Measurements from ENCODE around the gene OBSL1. TPM values are rescaled to one million over a fixed set of nuclear protein-coding genes. Genes with fewer than 3 reads are reported as not detected.

Gene OBSL1
- total RNA-seq, 6 donors from 2014 or later, result 38.2 to 303 (median 67.4) TPM

GRCh38 chr2:219517954-219518778, 53.2 kb downstream of the OBSL1 start:
- H3K27me3 ChIP-seq, result peaks cover 1 to 39% (median 21%) of the 10 kb centered on the region in 4 donors
- ATAC-seq (ENCODE audit: low FRiP score in 2 of 2), result no peak

DNA sequence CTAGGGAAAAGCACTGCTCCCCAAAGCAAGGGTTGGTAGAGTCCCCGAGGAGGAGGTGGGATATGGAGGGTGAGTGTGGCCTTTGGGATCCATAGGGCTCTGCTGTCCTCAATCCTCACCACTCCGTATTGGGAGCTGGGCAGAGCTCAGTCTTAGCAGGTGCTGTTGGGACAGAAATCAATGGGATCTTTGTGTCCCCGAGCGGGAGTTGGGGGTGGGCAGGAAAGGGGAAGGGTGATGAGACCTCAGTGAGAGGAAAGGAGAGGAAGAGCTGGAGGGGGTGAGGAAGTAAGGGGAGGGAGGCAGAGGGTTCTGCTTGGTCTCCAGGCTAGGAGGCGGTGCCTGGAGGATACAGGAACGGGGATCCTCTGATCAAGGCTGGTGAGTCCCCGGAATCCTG, 54.5 kb downstream of the OBSL1 start:
- no peak for DNase-seq
- H3K9me3 ChIP-seq, result no peaks in the 10 kb centered on the region
- H3K27ac ChIP-seq, result no peak overlapping the region
- peaks cover 7 to 10% (median 8%) of the 10 kb centered on the region in 4 donors for H3K4me1 ChIP-seq
- H3K27me3 ChIP-seq, result peaks cover 0 to 36% (median 17%) of the 10 kb centered on the region in 4 donors
- TF ChIP-seq, protein P1, sequence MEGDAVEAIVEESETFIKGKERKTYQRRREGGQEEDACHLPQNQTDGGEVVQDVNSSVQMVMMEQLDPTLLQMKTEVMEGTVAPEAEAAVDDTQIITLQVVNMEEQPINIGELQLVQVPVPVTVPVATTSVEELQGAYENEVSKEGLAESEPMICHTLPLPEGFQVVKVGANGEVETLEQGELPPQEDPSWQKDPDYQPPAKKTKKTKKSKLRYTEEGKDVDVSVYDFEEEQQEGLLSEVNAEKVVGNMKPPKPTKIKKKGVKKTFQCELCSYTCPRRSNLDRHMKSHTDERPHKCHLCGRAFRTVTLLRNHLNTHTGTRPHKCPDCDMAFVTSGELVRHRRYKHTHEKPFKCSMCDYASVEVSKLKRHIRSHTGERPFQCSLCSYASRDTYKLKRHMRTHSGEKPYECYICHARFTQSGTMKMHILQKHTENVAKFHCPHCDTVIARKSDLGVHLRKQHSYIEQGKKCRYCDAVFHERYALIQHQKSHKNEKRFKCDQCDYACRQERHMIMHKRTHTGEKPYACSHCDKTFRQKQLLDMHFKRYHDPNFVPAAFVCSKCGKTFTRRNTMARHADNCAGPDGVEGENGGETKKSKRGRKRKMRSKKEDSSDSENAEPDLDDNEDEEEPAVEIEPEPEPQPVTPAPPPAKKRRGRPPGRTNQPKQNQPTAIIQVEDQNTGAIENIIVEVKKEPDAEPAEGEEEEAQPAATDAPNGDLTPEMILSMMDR (IDR thresholded peaks at IDR 0.05), result no peak
- TF ChIP-seq POLR2AphosphoS5 (IDR thresholded peaks at IDR 0.05), result no peak
- no peak for TF ChIP-seq POLR2A (IDR thresholded peaks at IDR 0.05)
- no peak for ATAC-seq (ENCODE audit: low FRiP score in 2 of 2)
- no peak overlapping the region for H3K4me3 ChIP-seq
- H3K36me3 ChIP-seq, result no peaks in the 10 kb centered on the region
- WGBS, 2 donors, result 36 to 52% methylated on average over 7 of the region's 7 CpGs

More at GRCh38 chr2:219517954-219518778, 53.2 kb downstream of the OBSL1 start:
- no peak overlapping the region for H3K27ac ChIP-seq
- TF ChIP-seq, protein P1 (IDR thresholded peaks at IDR 0.05), result no peak
- TF ChIP-seq POLR2AphosphoS5 (IDR thresholded peaks at IDR 0.05) (no peak), EP300 (IDR thresholded peaks at IDR 0.05) (no peak), POLR2A (IDR thresholded peaks at IDR 0.05) (no peak)
- WGBS, 2 donors, result 63% methylated on average over 10 of the region's 10 CpGs
- H3K4me3 ChIP-seq, result no peak overlapping the region
- H3K4me1 ChIP-seq, result peaks cover 17 to 22% (median 19%) of the 10 kb centered on the region in 4 donors
- no peaks in the 10 kb centered on the region for H3K36me3 ChIP-seq
- no peaks in the 10 kb centered on the region for H3K9me3 ChIP-seq
- DNase-seq, result no peak

GRCh38 chr2:219515874-219516629, 55.3 kb downstream of the OBSL1 start:
- Histone ChIP-seq H3K9me3 (no peaks in the 10 kb centered on the region), H3K4me3 (no peak overlapping the region), H3K27ac (no peak overlapping the region), H3K27me3 (peaks cover 0 to 39% (median 17%) of the 10 kb centered on the region in 4 donors), H3K4me1 (peaks cover 7 to 10% (median 8%) of the 10 kb centered on the region in 4 donors), H3K36me3 (no peaks in the 10 kb centered on the region)
- 62 to 66% methylated on average over 13 to 17 of the region's 17 CpGs for WGBS, 2 donors
- no peak for ATAC-seq (ENCODE audit: low FRiP score in 2 of 2)
- TF ChIP-seq, protein P1 (IDR thresholded peaks at IDR 0.05), result no peak
- no peak for TF ChIP-seq POLR2A (IDR thresholded peaks at IDR 0.05)
- no peak for TF ChIP-seq POLR2AphosphoS5 (IDR thresholded peaks at IDR 0.05)
- TF ChIP-seq EP300 (IDR thresholded peaks at IDR 0.05), result no peak
- no peak for DNase-seq

- Histone ChIP-seq H3K27me3 (peaks cover 0 to 45% (median 23%) of the 10 kb centered on the region in 4 donors), H3K27ac (no peak overlapping the region), H3K36me3 (no peaks in the 10 kb centered on the region), H3K4me1 (peaks cover 11 to 19% (median 16%) of the 10 kb centered on the region in 4 donors), H3K9me3 (no peaks in the 10 kb centered on the region), H3K4me3 (no peak overlapping the region)
- no peak for TF ChIP-seq POLR2AphosphoS5 (IDR thresholded peaks at IDR 0.05)
- DNase-seq (no peak), ATAC-seq (ENCODE audit: low FRiP score in 2 of 2) (no peak)
- WGBS, 2 donors, result 73 to 75% methylated on average over 4 to 21 of the region's 21 CpGs
These were observed 56.5 kb downstream of the OBSL1 start for GRCh38 chr2:219514836-219515235.

DNA sequence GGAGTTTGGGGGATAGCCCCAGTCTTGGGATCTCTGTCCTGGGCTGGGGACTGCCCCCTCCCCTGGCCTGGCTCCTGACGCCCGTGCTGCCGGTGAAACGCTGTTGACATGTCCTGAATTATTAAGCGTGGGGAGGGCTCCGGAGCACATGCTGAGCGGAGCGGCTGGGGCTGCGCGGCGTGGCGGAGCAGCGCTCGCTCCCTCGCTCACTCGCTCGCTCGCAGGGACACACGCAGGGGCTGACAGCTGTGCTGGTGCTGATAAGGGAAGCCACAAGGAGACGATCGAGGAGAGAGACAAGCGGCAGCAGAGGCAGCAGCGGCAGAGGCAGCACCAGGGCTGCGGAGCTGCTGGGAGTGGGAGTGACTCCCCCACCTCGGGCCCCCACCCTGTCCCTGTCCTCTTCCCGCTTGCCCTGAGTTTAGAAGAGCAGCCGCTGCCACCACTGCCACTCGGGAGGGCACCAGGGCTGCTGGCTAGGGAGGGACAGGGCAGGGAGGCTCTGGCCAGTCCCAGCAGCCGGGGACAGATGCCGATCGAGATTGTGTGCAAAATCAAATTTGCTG, 57.1 kb downstream of the OBSL1 start, which contains the start of gene ASIC4:
ASIC4 (plus strand) TSS at position 287 of the 566 bp plus-strand sequence; CDS start at position 530, 243 bp downstream.
- Histone ChIP-seq H3K27me3 (peaks cover 0 to 46% (median 25%) of the 10 kb centered on the region in 4 donors), H3K27ac (no peak within 1 kb of the TSS), H3K9me3 (no peaks in the 10 kb centered on the region), H3K4me3 (no peak within 1 kb of the TSS), H3K4me1 (peaks cover 17 to 25% (median 21%) of the 10 kb centered on the region in 4 donors), H3K36me3 (no peaks in the 10 kb centered on the region)
- TF ChIP-seq, protein P1 (IDR thresholded peaks at IDR 0.05), result no peak
- TF ChIP-seq POLR2A (IDR thresholded peaks at IDR 0.05) (no peak), EP300 (IDR thresholded peaks at IDR 0.05) (no peak), POLR2AphosphoS5 (IDR thresholded peaks at IDR 0.05) (no peak)
- ATAC-seq (ENCODE audit: low FRiP score in 2 of 2) (no peak), DNase-seq (no peak)
- 7% methylated on average over 23 of the region's 31 CpGs; no CpG with 5 or more reads in 1 of the 2 donors for WGBS, 2 donors

Measured in upper lobe of left lung (tissue), 6 donors.